Breast epithelium (tissue), 4 donors: ENCODE results near the gene SNAPC2. TPM values are rescaled to one million over a fixed set of nuclear protein-coding genes. Genes with fewer than 3 reads are reported as not detected.

Source experiments
- DNase-seq, 2 donors: peaks; one replicate each; pipeline ENCODE4 v3.0.0-alpha.2; 2019; ENCODE audit warnings: low spot score in 2 of 2
- H3K27ac ChIP-seq, 2 donors: fragments of 200-600 bp; sonication (generic) in 1 of 2; one replicate each; pipeline ENCODE4 v1.5.1; 2016 to 2019; ENCODE audit warnings: mild to moderate bottlenecking in 1 of 2
- H3K27me3 ChIP-seq, 2 donors: fragments of 200-600 bp; sonication (generic) in 1 of 2; one replicate each; pipeline versions ENCODE4 v1.5.1 to v1.6.0; 2017 to 2019; ENCODE audit warnings: control low read depth in 1 of 2, mild to moderate bottlenecking in 1 of 2
- H3K36me3 ChIP-seq: fragments of 200-600 bp; one replicate; pipeline ENCODE4 v1.5.1; 2019
- H3K4me1 ChIP-seq, 2 donors: fragments of 200-600 bp; sonication (generic); one replicate each; pipeline ENCODE4 v1.5.1; 2016 to 2019; ENCODE audit warnings: control low read depth in 1 of 2
- H3K4me3 ChIP-seq, 3 donors: fragments of 200-600 bp; sonication (generic); 1 replicate in 2 of 3; 2 replicates in 1 of 3; pipeline ENCODE4 v1.5.1; 2016 to 2019; ENCODE audit warnings: mild to moderate bottlenecking in 3 of 3, moderate library complexity in 2 of 3
- H3K9me3 ChIP-seq, 2 donors: fragments of 200-600 bp; sonication (generic) in 1 of 2; one replicate each; pipeline ENCODE4 v1.5.1; 2016 to 2019; ENCODE audit warnings: control low read depth in 1 of 2
- CTCF ChIP-seq, 3 donors: fragments of 450-650 bp; IDR thresholded peaks; one replicate each; pipeline ENCODE4 v1.5.1; 2016 to 2017; ENCODE audit warnings: antibody characterized with exemption in 3 of 3, mild to moderate bottlenecking in 3 of 3, moderate library complexity in 3 of 3
- POLR2A ChIP-seq: fragments of 450-650 bp; IDR thresholded peaks from one replicate; pipeline ENCODE4 v1.6.1; 2016; ENCODE audit warnings: antibody characterized with exemption, mild to moderate bottlenecking, moderate library complexity
- POLR2AphosphoS5 ChIP-seq, 3 donors: sonication (generic); formaldehyde crosslinking; IDR thresholded peaks; one replicate each; pipeline ENCODE4 v1.6.1; 2017; ENCODE audit warnings: antibody characterized with exemption in 3 of 3
- intact Hi-C: fragments of 100-400 bp; cut with DNase I; formaldehyde crosslinking; loops from one replicate; pipeline ENCODE4 v1.15.1; 2023; ENCODE audit warnings: low total_unique reads
- total RNA-seq, 3 donors: library from RNA; depleted of rRNA; stranded (reverse); fragments of >200 nt; gene quantifications; one replicate each; pipeline ENCODE4 v1.1.0, GENCODE V29; 2016

Gene SNAPC2
- total RNA-seq, 3 donors from 2014 or later: 13.8 to 14.8 (median 13.8) TPM

- intact Hi-C loops: no loop called here
- no peaks in the 10 kb centered on the region for H3K9me3 ChIP-seq
- H3K36me3 ChIP-seq: no peaks in the 10 kb centered on the region
- TF ChIP-seq CTCF (IDR thresholded peaks at IDR 0.05): peak; percentile 74 to 95 (median 90)
- TF ChIP-seq POLR2AphosphoS5 (IDR thresholded peaks at IDR 0.05): no peak
- H3K27me3 ChIP-seq: no peaks in the 10 kb centered on the region
- peaks cover 0 to 6% of the 10 kb centered on the region in 2 donors for H3K4me1 ChIP-seq
- DNase-seq: peak; percentile 85 to 89
- peak overlapping the region; percentile 75 to 86 (median 84) for H3K4me3 ChIP-seq
- peak overlapping the region; percentile 97 to 98 for H3K27ac ChIP-seq
Measured at GRCh38 chr19:7944177-7944761, 24.1 kb downstream of the SNAPC2 start.

GRCh38 chr19:7947939-7948338, 27.8 kb downstream of the SNAPC2 start:
- Histone ChIP-seq H3K4me3 (no peak overlapping the region), H3K27ac (no peak overlapping the region), H3K9me3 (no peaks in the 10 kb centered on the region), H3K36me3 (no peaks in the 10 kb centered on the region), H3K27me3 (no peaks in the 10 kb centered on the region), H3K4me1 (no peaks in the 10 kb centered on the region)
- DNase-seq: no peak
- intact Hi-C loops: no loop called here
- TF ChIP-seq POLR2AphosphoS5 (IDR thresholded peaks at IDR 0.05) (no peak), POLR2A (no peak), CTCF (IDR thresholded peaks at IDR 0.05) (no peak)

DNA sequence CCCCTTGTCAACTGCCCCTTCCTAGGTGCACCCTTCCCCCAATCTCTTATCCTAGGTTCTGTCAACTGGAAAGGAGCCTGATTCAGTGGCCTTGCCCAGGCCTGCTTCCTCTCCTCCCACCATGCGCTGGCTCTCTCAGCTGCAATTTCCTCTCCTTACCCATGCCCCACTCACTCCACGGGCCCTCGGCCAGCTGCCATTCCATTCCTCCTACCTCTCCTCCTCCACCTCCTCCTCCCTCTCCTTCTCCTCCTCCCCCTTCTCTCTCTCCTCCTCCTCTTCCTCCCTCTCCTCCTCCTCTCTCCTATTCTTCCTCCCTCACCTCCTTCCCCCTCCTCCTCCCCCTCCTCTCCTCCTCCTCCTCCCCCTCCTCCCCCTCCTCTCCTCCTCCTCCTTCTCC, 32.9 kb downstream of the SNAPC2 start:
- H3K9me3 ChIP-seq: no peaks in the 10 kb centered on the region
- no peak for DNase-seq
- H3K4me3 ChIP-seq: no peak overlapping the region
- TF ChIP-seq CTCF (IDR thresholded peaks at IDR 0.05) (no peak), POLR2AphosphoS5 (IDR thresholded peaks at IDR 0.05) (no peak)
- no peaks in the 10 kb centered on the region for H3K27me3 ChIP-seq
- intact Hi-C loops: no loop called here
- no peaks in the 10 kb centered on the region for H3K36me3 ChIP-seq
- peak overlapping the region in 1 of 2 donors; percentile 26 for H3K27ac ChIP-seq
- no peaks in the 10 kb centered on the region for H3K4me1 ChIP-seq

- DNase-seq: no peak
- intact Hi-C loops: no loop called here
- Histone ChIP-seq H3K36me3 (no peaks in the 10 kb centered on the region), H3K27me3 (no peaks in the 10 kb centered on the region), H3K4me3 (no peak overlapping the region), H3K4me1 (no peaks in the 10 kb centered on the region), H3K27ac (no peak overlapping the region), H3K9me3 (no peaks in the 10 kb centered on the region)
- TF ChIP-seq POLR2AphosphoS5 (IDR thresholded peaks at IDR 0.05): no peak
- no peak for TF ChIP-seq CTCF (IDR thresholded peaks at IDR 0.05)
- TF ChIP-seq POLR2A: no peak
Measured at GRCh38 chr19:7953576-7953975, 33.4 kb downstream of the SNAPC2 start.

DNA sequence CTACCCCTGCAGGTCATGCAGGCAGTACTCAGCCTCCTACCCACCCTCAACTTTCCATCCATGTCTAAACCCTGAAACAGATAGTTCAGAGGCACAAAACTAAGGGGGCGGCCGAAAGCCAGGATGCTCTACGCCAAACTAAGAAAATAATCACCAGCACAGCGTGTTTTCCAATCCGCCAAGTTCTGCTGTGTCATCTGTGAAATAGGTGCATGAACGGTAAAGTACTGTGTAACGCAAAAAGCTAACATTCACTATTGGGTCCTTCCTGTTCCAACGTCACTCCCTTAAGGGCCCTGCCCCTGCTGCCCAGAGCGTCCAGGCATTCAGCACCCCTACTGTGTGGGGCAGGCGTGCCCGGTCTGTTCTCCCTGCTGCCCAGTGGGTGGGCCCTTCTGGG, 35.6 kb downstream of the SNAPC2 start:
- no peaks in the 10 kb centered on the region for H3K27me3 ChIP-seq
- no peaks in the 10 kb centered on the region for H3K4me1 ChIP-seq
- no peak overlapping the region for H3K27ac ChIP-seq
- no peak for DNase-seq
- intact Hi-C loops: no loop called here
- TF ChIP-seq POLR2AphosphoS5 (IDR thresholded peaks at IDR 0.05) (no peak), POLR2A (no peak), CTCF (IDR thresholded peaks at IDR 0.05) (no peak)
- no peak overlapping the region for H3K4me3 ChIP-seq
- H3K9me3 ChIP-seq: no peaks in the 10 kb centered on the region
- no peaks in the 10 kb centered on the region for H3K36me3 ChIP-seq
